H9 (cell line): ENCODE results near the gene CAVIN2. TPM values are rescaled to one million over a fixed set of nuclear protein-coding genes. Genes with fewer than 3 reads are reported as not detected.

Experiments used
- DNase-seq: peaks from one replicate; pipeline ENCODE4 v3.0.0-alpha.2; 2017
- H2AFZ ChIP-seq: one replicate; pipeline ENCODE4 v1.6.1; 2013; ENCODE audit warnings: mild to moderate bottlenecking, low read length, control low read depth, moderate library complexity
- H2AK5ac ChIP-seq: 2 replicates; pipeline ENCODE4 v1.6.1; 2013; ENCODE audit warnings: low read length, control low read depth, mixed read lengths; ENCODE audit not compliant: insufficient read length
- H2BK120ac ChIP-seq: one replicate; pipeline ENCODE4 v1.6.1; 2013; ENCODE audit warnings: low read depth, mild to moderate bottlenecking, low read length, control low read depth, inconsistent platforms; ENCODE audit not compliant: poor library complexity, severe bottlenecking
- H2BK12ac ChIP-seq: 2 replicates; pipeline ENCODE4 v1.6.1; 2013; ENCODE audit warnings: low read length, control low read depth, mixed read lengths, low read depth; ENCODE audit not compliant: insufficient read length
- H2BK15ac ChIP-seq: 2 replicates; pipeline ENCODE4 v1.6.1; 2013; ENCODE audit warnings: low read depth, low read length, control low read depth
- H2BK20ac ChIP-seq: one replicate; pipeline ENCODE4 v1.6.1; 2013; ENCODE audit warnings: low read depth, mild to moderate bottlenecking, low read length, control low read depth, inconsistent platforms; ENCODE audit not compliant: poor library complexity, severe bottlenecking
- H2BK5ac ChIP-seq: 2 replicates; pipeline ENCODE4 v1.6.1; 2013; ENCODE audit warnings: low read length, control low read depth, mixed read lengths; ENCODE audit not compliant: insufficient read length
- H3K14ac ChIP-seq: 2 replicates; pipeline ENCODE4 v1.6.1; 2013; ENCODE audit warnings: low read length, control low read depth; ENCODE audit not compliant: insufficient read depth
- H3K18ac ChIP-seq: 2 replicates; pipeline ENCODE4 v1.6.1; 2013; ENCODE audit warnings: low read depth, mild to moderate bottlenecking, mixed read lengths, low read length, control low read depth; ENCODE audit not compliant: insufficient read length
- H3K23ac ChIP-seq: 2 replicates; pipeline ENCODE4 v1.6.1; 2013; ENCODE audit warnings: low read length, control low read depth, mixed read lengths, low read depth; ENCODE audit not compliant: insufficient read length
- H3K23me2 ChIP-seq: 2 replicates; pipeline ENCODE4 v1.6.1; 2013; ENCODE audit warnings: low read depth, mild to moderate bottlenecking, mixed read lengths, low read length, control low read depth; ENCODE audit not compliant: insufficient read length, poor library complexity, severe bottlenecking
- H3K27ac ChIP-seq: 2 replicates; pipeline ENCODE4 v1.5.1; 2013; ENCODE audit warnings: low read length, control low read depth, mixed read lengths, low read depth; ENCODE audit not compliant: insufficient read length
- H3K27me3 ChIP-seq: 2 replicates; pipeline ENCODE4 v1.6.1; 2013; ENCODE audit warnings: low read length, control low read depth, inconsistent platforms; ENCODE audit not compliant: insufficient read depth
- H3K4ac ChIP-seq: 2 replicates; pipeline ENCODE4 v1.6.1; 2013; ENCODE audit warnings: low read depth, mild to moderate bottlenecking, control low read depth, inconsistent platforms, low read length, moderate library complexity
- H3K4me1 ChIP-seq: 2 replicates; pipeline ENCODE4 v1.6.1; 2013; ENCODE audit warnings: low read length, control low read depth, inconsistent platforms; ENCODE audit not compliant: insufficient read depth
- H3K4me2 ChIP-seq: 2 replicates; pipeline ENCODE4 v1.6.1; 2013; ENCODE audit warnings: low read length, control low read depth, mixed read lengths; ENCODE audit not compliant: insufficient read length, insufficient read depth
- H3K56ac ChIP-seq: 2 replicates; pipeline ENCODE4 v1.6.1; 2013; ENCODE audit warnings: low read depth, mild to moderate bottlenecking, mixed read lengths, low read length, control low read depth; ENCODE audit not compliant: insufficient read length
- H3K79me1 ChIP-seq: 2 replicates; pipeline ENCODE4 v1.6.1; 2013; ENCODE audit warnings: low read depth, mild to moderate bottlenecking, moderate library complexity, low read length, control low read depth, inconsistent platforms; ENCODE audit not compliant: insufficient read depth, poor library complexity, severe bottlenecking
- H3K79me2 ChIP-seq: 2 replicates; pipeline ENCODE4 v1.6.1; 2013; ENCODE audit warnings: low read length, control low read depth, inconsistent platforms; ENCODE audit not compliant: insufficient read depth
- H3K9ac ChIP-seq: 2 replicates; pipeline ENCODE4 v1.6.1; 2013; ENCODE audit warnings: low read length, control low read depth, mixed read lengths; ENCODE audit not compliant: insufficient read length; ENCODE audit errors: extremely low read depth
- H3K9me3 ChIP-seq: one replicate; pipeline ENCODE4 v1.6.1; 2013; ENCODE audit warnings: low read depth, low read length, inconsistent platforms; ENCODE audit not compliant: control insufficient read depth
- H3T11ph ChIP-seq: one replicate; pipeline ENCODE4 v1.6.1; 2013; ENCODE audit warnings: mild to moderate bottlenecking, low read length, control low read depth, inconsistent platforms
- H4K20me1 ChIP-seq: one replicate; pipeline ENCODE4 v1.6.1; 2013; ENCODE audit not compliant: control insufficient read depth, insufficient read length, insufficient read depth
- H4K5ac ChIP-seq: 2 replicates; pipeline ENCODE4 v1.6.1; 2013; ENCODE audit warnings: low read depth, mild to moderate bottlenecking, mixed read lengths, low read length, control low read depth; ENCODE audit not compliant: insufficient read length
- H4K8ac ChIP-seq: replicated peaks from 2 replicates; pipeline ENCODE4 v1.6.1; 2013; ENCODE audit warnings: low read length, control low read depth, mixed read lengths, low read depth; ENCODE audit not compliant: insufficient read length
- H4K91ac ChIP-seq: 2 replicates; pipeline ENCODE4 v1.6.1; 2013; ENCODE audit warnings: low read depth, mild to moderate bottlenecking, moderate library complexity, mixed read lengths, low read length, control low read depth; ENCODE audit not compliant: insufficient read length
- H3K27ac Mint-ChIP-seq, 3 experiments: 2 replicates in 2 of 3; 3 replicates in 1 of 3; pipeline ENCODE4 v1.8.0; 2020 to 2021; ENCODE audit warnings: mixed read lengths in 3 of 3, mild to moderate bottlenecking in 1 of 3, moderate library complexity in 1 of 3
- H3K27me3 Mint-ChIP-seq: 2 replicates; pipeline ENCODE4 v1.8.0; 2021; ENCODE audit warnings: low read depth, mild to moderate bottlenecking, moderate library complexity, mixed read lengths
- H3K36me3 Mint-ChIP-seq, 3 experiments: 2 replicates in 2 of 3; 3 replicates in 1 of 3; pipeline ENCODE4 v1.8.0; 2020 to 2021; ENCODE audit warnings: low read depth in 3 of 3, mixed read lengths in 3 of 3; ENCODE audit not compliant: insufficient read depth in 1 of 3
- H3K4me1 Mint-ChIP-seq, 2 experiments: 2 replicates each; pipeline ENCODE4 v1.8.0; 2020; ENCODE audit warnings: mixed read lengths in 2 of 2
- H3K4me3 Mint-ChIP-seq, 2 experiments: 2 replicates in 1 of 2; 3 replicates in 1 of 2; pipeline ENCODE4 v1.8.0; 2020 to 2021; ENCODE audit warnings: mild to moderate bottlenecking in 2 of 2, mixed read lengths in 2 of 2, moderate library complexity in 1 of 2
- H3K9me3 Mint-ChIP-seq, 2 experiments: 2 replicates in 1 of 2; 3 replicates in 1 of 2; pipeline ENCODE4 v1.8.0; 2020; ENCODE audit warnings: mild to moderate bottlenecking in 2 of 2, mixed read lengths in 2 of 2, moderate library complexity in 1 of 2
- CTCF ChIP-seq: fragments of 200-600 bp; sonication (generic); conservative IDR thresholded peaks from 3 replicates; pipeline ENCODE4 v1.8.0; 2021; ENCODE audit warnings: antibody characterized with exemption, mild to moderate bottlenecking
- WGBS: extraction: QIAGEN DNeasy Blood & Tissue Kit; methylation state at CpG from one replicate; pipeline ENCODE4 v1.1.7; 2013; ENCODE audit warnings: missing lambda C conversion rate, low lambda C conversion rate, mixed read lengths; ENCODE audit not compliant: insufficient read length; ENCODE audit errors: extremely low coverage; 5-methylcytosine and 5-hydroxymethylcytosine counted together
- total RNA-seq: library from RNA; stranded (reverse); gene quantifications from 2 replicates; pipeline ENCODE4 v1.2.1, GENCODE V29; 2021

Gene CAVIN2
- total RNA-seq, 1 experiment from 2014 or later: not detected

- Mint-ChIP-seq H3K4me3 (no peak overlapping the region), H3K27ac (no peak overlapping the region; a peak in 1 of 7 replicates), H3K9me3 (no peaks in the 10 kb centered on the region), H3K36me3 (no peaks in the 10 kb centered on the region; a peak in 2 of 7 replicates), H3K27me3 (no peaks in the 10 kb centered on the region; the same call in 1 of the 2 replicates), H3K4me1 (peaks cover 42 to 43% of the 10 kb centered on the region in 2 experiments)
- H3K4me2 ChIP-seq: no peak overlapping the region
- H2BK120ac ChIP-seq: no peak overlapping the region
- DNase-seq: no peak
- no peak overlapping the region for H2BK15ac ChIP-seq
- no peaks in the 10 kb centered on the region for H3K79me2 ChIP-seq
- TF ChIP-seq CTCF: no peak
- H3K9ac ChIP-seq: no peak overlapping the region
- no peak overlapping the region for H3T11ph ChIP-seq
- no peaks in the 10 kb centered on the region for H3K79me1 ChIP-seq
- WGBS: no CpG with 5 or more reads among the region's 11 CpGs
- H2BK12ac ChIP-seq: no peak overlapping the region
- H4K20me1 ChIP-seq: no peaks in the 10 kb centered on the region
- H3K27me3 ChIP-seq: no peaks in the 10 kb centered on the region
- H2AFZ ChIP-seq: no peak overlapping the region
- no peak overlapping the region for H3K18ac ChIP-seq
- H4K91ac ChIP-seq: no peak overlapping the region
- no peak overlapping the region for H3K56ac ChIP-seq
- H3K23ac ChIP-seq: no peak overlapping the region
- H3K14ac ChIP-seq: no peak overlapping the region
- H2BK20ac ChIP-seq: no peak overlapping the region
- no peak overlapping the region for H4K8ac ChIP-seq
- H2BK5ac ChIP-seq: no peak overlapping the region
- no peak overlapping the region; the same call in 1 of the 2 replicates for H3K4ac ChIP-seq
- no peak overlapping the region for H4K5ac ChIP-seq
- H2AK5ac ChIP-seq: no peak overlapping the region
- no peak overlapping the region for H3K27ac ChIP-seq
- peaks cover 4% of the 10 kb centered on the region; the same call in 1 of the 2 replicates for H3K4me1 ChIP-seq
- no peaks in the 10 kb centered on the region for H3K23me2 ChIP-seq
- no peaks in the 10 kb centered on the region for H3K9me3 ChIP-seq
Observed at GRCh38 chr2:191845876-191846514, 893 bp downstream of the CAVIN2 start.
